VCaP (cell line): Measurements from ENCODE around the gene NAALADL2.
"Not testable (repeated sequence)": the region's sequence is repeated elsewhere in the genome, so short reads cannot be mapped to it uniquely, and the experiment has no call there.

Experiments
- H3K27ac ChIP-seq: fragments of 450-650 bp; 2 replicates; pipeline ENCODE4 v1.5.1; 2017
- CTCF ChIP-seq: fragments of 450-650 bp; conservative IDR thresholded peaks from 2 replicates; pipeline ENCODE4 v1.5.1; 2017; ENCODE audit warnings: mild to moderate bottlenecking, moderate library complexity

The NAALADL2 gene

GRCh38 chr3:175612487-175613196 lies 753.5 kb downstream of the NAALADL2 start:
- H3K27ac ChIP-seq, result no peak overlapping the region
- TF ChIP-seq CTCF, result no peak

GRCh38 chr3:175614107-175614506 lies 755.0 kb downstream of the NAALADL2 start:
- not testable (repeated sequence) for H3K27ac ChIP-seq

GRCh38 chr3:175617247-175617646 lies 758.1 kb downstream of the NAALADL2 start:
- no peak overlapping the region for H3K27ac ChIP-seq
- no peak for TF ChIP-seq CTCF

- no peak for TF ChIP-seq CTCF
- no peak overlapping the region for H3K27ac ChIP-seq
Observed at GRCh38 chr3:175619369-175619768, 760.2 kb downstream of the NAALADL2 start.

- H3K27ac ChIP-seq, result no peak overlapping the region
- TF ChIP-seq CTCF, result no peak
Observed at GRCh38 chr3:175620093-175620492, 761.0 kb downstream of the NAALADL2 start.

- no peak for TF ChIP-seq CTCF
- no peak overlapping the region for H3K27ac ChIP-seq
Observed at GRCh38 chr3:175620532-175620931, 761.4 kb downstream of the NAALADL2 start.

GRCh38 chr3:175640958-175641357 lies 781.8 kb downstream of the NAALADL2 start:
- TF ChIP-seq CTCF, result no peak
- H3K27ac ChIP-seq, result no peak overlapping the region

- H3K27ac ChIP-seq, result no peak overlapping the region
- TF ChIP-seq CTCF, result no peak
Observed at GRCh38 chr3:175646865-175647264, 787.7 kb downstream of the NAALADL2 start.
